Measurements from ENCODE around the gene DIPK1C. TPM values are rescaled to one million over a fixed set of nuclear protein-coding genes. Genes with fewer than 3 reads are reported as not detected.

The DIPK1C gene
- total RNA-seq, 1 donor from 2014 or later, result 13.7 TPM

GRCh38 chr18:74425161-74425560 is 31.9 kb downstream of the DIPK1C start:
- Histone ChIP-seq H3K4me3 (no peak overlapping the region), H3K79me2 (ENCODE audit: low read depth) (no peaks in the 10 kb centered on the region), H3K27ac (no peak overlapping the region), H3K9ac (no peak overlapping the region), H3F3A (ENCODE audit: low read depth) (no peaks in the 10 kb centered on the region), H2AFZ (replicated peaks) (no peak overlapping the region), H3K27me3 (no peaks in the 10 kb centered on the region), H3K4me1 (no peaks in the 10 kb centered on the region), H4K20me1 (ENCODE audit: low read depth) (no peaks in the 10 kb centered on the region), H3K4me2 (no peak overlapping the region), H3K9me3 (ENCODE audit: low read depth) (no peaks in the 10 kb centered on the region), H3K36me3 (no peaks in the 10 kb centered on the region)
- Mint-ChIP-seq H3K27me3 (ENCODE audit: insufficient read depth, low read depth) (peaks cover 7% of the 10 kb centered on the region), H3K9me3 (peaks cover 8% of the 10 kb centered on the region), H3K27ac (no peak overlapping the region), H3K4me1 (no peaks in the 10 kb centered on the region), H3K36me3 (peaks cover 2% of the 10 kb centered on the region), H3K4me3 (no peak overlapping the region)
- TF ChIP-seq EZH2 (IDR thresholded peaks at IDR 0.05) (no peak), EZH2phosphoT487 (IDR thresholded peaks at IDR 0.05) (no peak), CTCF (IDR thresholded peaks at IDR 0.05) (no peak)
- no peak for DNase-seq (ENCODE audit: low spot score)

GRCh38 chr18:74422541-74422940 is 34.6 kb downstream of the DIPK1C start:
- no peaks in the 10 kb centered on the region for H3K36me3 ChIP-seq
- no peak overlapping the region for H3K9ac ChIP-seq
- H3K79me2 ChIP-seq (ENCODE audit: low read depth), result no peaks in the 10 kb centered on the region
- no peak for DNase-seq (ENCODE audit: low spot score)
- no peaks in the 10 kb centered on the region for H3K27me3 ChIP-seq
- no peaks in the 10 kb centered on the region for H3K4me1 ChIP-seq
- no peak overlapping the region for H3K27ac ChIP-seq
- TF ChIP-seq EZH2phosphoT487 (IDR thresholded peaks at IDR 0.05) (no peak), CTCF (IDR thresholded peaks at IDR 0.05) (no peak), EZH2 (IDR thresholded peaks at IDR 0.05) (no peak)
- H3K4me3 ChIP-seq, result no peak overlapping the region
- H3K4me2 ChIP-seq, result no peak overlapping the region
- Mint-ChIP-seq H3K4me1 (no peaks in the 10 kb centered on the region), H3K27me3 (ENCODE audit: insufficient read depth, low read depth) (peaks cover 10% of the 10 kb centered on the region), H3K9me3 (peaks cover 8% of the 10 kb centered on the region), H3K27ac (no peak overlapping the region), H3K4me3 (no peak overlapping the region), H3K36me3 (peaks cover 2% of the 10 kb centered on the region)
- no peaks in the 10 kb centered on the region for H3F3A ChIP-seq (ENCODE audit: low read depth)
- H3K9me3 ChIP-seq (ENCODE audit: low read depth), result no peaks in the 10 kb centered on the region
- no peaks in the 10 kb centered on the region for H4K20me1 ChIP-seq (ENCODE audit: low read depth)
- no peak overlapping the region for H2AFZ ChIP-seq (replicated peaks)

GRCh38 chr18:74420926-74421325 is 36.2 kb downstream of the DIPK1C start:
- Histone ChIP-seq H3K27me3 (no peaks in the 10 kb centered on the region), H3K79me2 (ENCODE audit: low read depth) (no peaks in the 10 kb centered on the region), H3K9ac (no peak overlapping the region), H3F3A (ENCODE audit: low read depth) (no peaks in the 10 kb centered on the region), H2AFZ (replicated peaks) (no peak overlapping the region), H4K20me1 (ENCODE audit: low read depth) (no peaks in the 10 kb centered on the region), H3K9me3 (ENCODE audit: low read depth) (no peaks in the 10 kb centered on the region), H3K4me2 (no peak overlapping the region), H3K4me1 (no peaks in the 10 kb centered on the region), H3K4me3 (no peak overlapping the region), H3K27ac (no peak overlapping the region), H3K36me3 (no peaks in the 10 kb centered on the region)
- TF ChIP-seq EZH2 (IDR thresholded peaks at IDR 0.05), result no peak
- TF ChIP-seq EZH2phosphoT487 (IDR thresholded peaks at IDR 0.05), result no peak
- TF ChIP-seq CTCF (IDR thresholded peaks at IDR 0.05), result no peak
- H3K27me3 Mint-ChIP-seq (ENCODE audit: insufficient read depth, low read depth), result peaks cover 9% of the 10 kb centered on the region
- H3K36me3 Mint-ChIP-seq, result no peaks in the 10 kb centered on the region
- peaks cover 3% of the 10 kb centered on the region for H3K9me3 Mint-ChIP-seq
- no peak overlapping the region for H3K4me3 Mint-ChIP-seq
- DNase-seq (ENCODE audit: low spot score), result no peak
- H3K27ac Mint-ChIP-seq, result no peak overlapping the region
- peaks cover 7% of the 10 kb centered on the region for H3K4me1 Mint-ChIP-seq

Measured in neural progenitor cell (in vitro differentiated cells).